ENCODE results near the gene PRDM16. TPM values are rescaled to one million over a fixed set of nuclear protein-coding genes. Genes with fewer than 3 reads are reported as not detected.

Gene PRDM16
- polyA plus RNA-seq, 1 of the 3 experiments (the other 2 are of a cell fraction), result not detected

GRCh38 chr1:3473381-3473844 lies 404.4 kb downstream of the PRDM16 start:
- H3K27me3 ChIP-seq (ENCODE audit: insufficient read depth), result no peaks in the 10 kb centered on the region
- no peaks in the 10 kb centered on the region for H4K20me1 ChIP-seq (ENCODE audit: insufficient read depth)
- no peak for TF ChIP-seq USF1 (IDR thresholded peaks at IDR 0.05; ENCODE audit: borderline replicate concordance, low read depth)
- TF ChIP-seq RCOR1 (IDR thresholded peaks at IDR 0.05; ENCODE audit: low read length), result no peak
- no peak for TF ChIP-seq EZH2phosphoT487 (IDR thresholded peaks at IDR 0.05; ENCODE audit: borderline replicate concordance, low read depth)
- TF ChIP-seq CHD2 (IDR thresholded peaks at IDR 0.05; ENCODE audit: low read length, partially characterized antibody), result no peak
- TF ChIP-seq FOSL2 (IDR thresholded peaks at IDR 0.05; ENCODE audit: borderline replicate concordance, low read depth), result no peak
- no peak for TF ChIP-seq RAD21 (IDR thresholded peaks at IDR 0.05; ENCODE audit: low read length)
- no peak for TF ChIP-seq IRF3 (IDR thresholded peaks at IDR 0.05; ENCODE audit: low read depth, low read length)
- TF ChIP-seq GATA2 (CRISPR knock-in tag; IDR thresholded peaks at IDR 0.05), result no peak
- no peak for TF ChIP-seq TAF1 (IDR thresholded peaks at IDR 0.05; ENCODE audit: borderline replicate concordance, low read depth, low read length)
- no peak for TF ChIP-seq TEAD4 (IDR thresholded peaks at IDR 0.05; ENCODE audit: borderline replicate concordance, insufficient read depth)
- no peak for TF ChIP-seq FOXM1 (IDR thresholded peaks at IDR 0.05; ENCODE audit: low read depth)
- no peaks in the 10 kb centered on the region for H3K9me2 ChIP-seq
- H2AFZ ChIP-seq (ENCODE audit: low read depth), result no peak overlapping the region
- no peak for DNase-seq
- H3K9me3 ChIP-seq, result no peaks in the 10 kb centered on the region
- no peak overlapping the region for H3K4me3 ChIP-seq (ENCODE audit: low read depth in 2 of 2, low read length in 1 of 2)
- H3K4me2 ChIP-seq, result no peak overlapping the region
- H3K4me1 ChIP-seq (ENCODE audit: control insufficient read depth in 1 of 2, insufficient read depth in 2 of 2, low read depth in 1 of 2, low read length in 1 of 2), result peaks cover 0 to 7% of the 10 kb centered on the region in 2 experiments; a peak in 2 of 4 replicates
- H3K79me2 ChIP-seq (ENCODE audit: insufficient read depth), result no peaks in the 10 kb centered on the region
- CTCF ChIA-PET, result interaction anchor here (1.0 to 4.1 kb wide), 4 partner anchors 10 to 146 kb away, joined by 3 to 99 read pairs (median 10); partner anchors contain the start of gene ARHGEF16
- no peak overlapping the region for H3K9ac ChIP-seq
- H3F3A ChIP-seq (replicated peaks; ENCODE audit: insufficient read depth), result no peaks in the 10 kb centered on the region
- no peaks in the 10 kb centered on the region for H3K36me3 ChIP-seq (replicated peaks in 1 of 2; ENCODE audit: control insufficient read depth in 1 of 2, insufficient read depth in 2 of 2, low read length in 1 of 2)
- WGBS (ENCODE audit: low lambda C conversion rate), result 40% methylated on average over 3 of the region's 20 CpGs
- POLR2A ChIA-PET, result no interaction called here
- H3K27ac ChIP-seq (ENCODE audit: low read depth in 2 of 2, low read length in 1 of 2), result no peak overlapping the region

GRCh38 chr1:3474016-3474415 lies 405.0 kb downstream of the PRDM16 start:
- Histone ChIP-seq H3K4me2 (no peak overlapping the region), H3K9ac (no peak overlapping the region), H3K79me2 (ENCODE audit: insufficient read depth) (no peaks in the 10 kb centered on the region), H3K36me3 (replicated peaks in 1 of 2; ENCODE audit: control insufficient read depth in 1 of 2, insufficient read depth in 2 of 2, low read length in 1 of 2) (no peaks in the 10 kb centered on the region), H3K27ac (ENCODE audit: low read depth in 2 of 2, low read length in 1 of 2) (no peak overlapping the region), H2AFZ (ENCODE audit: low read depth) (no peak overlapping the region), H3K4me3 (ENCODE audit: low read depth in 2 of 2, low read length in 1 of 2) (no peak overlapping the region), H3K9me2 (no peaks in the 10 kb centered on the region), H3K9me3 (no peaks in the 10 kb centered on the region), H3K4me1 (ENCODE audit: control insufficient read depth in 1 of 2, insufficient read depth in 2 of 2, low read depth in 1 of 2, low read length in 1 of 2) (peaks cover under 1 to 7% of the 10 kb centered on the region in 2 experiments; a peak in 2 of 4 replicates), H3K27me3 (ENCODE audit: insufficient read depth) (no peaks in the 10 kb centered on the region), H4K20me1 (ENCODE audit: insufficient read depth) (no peaks in the 10 kb centered on the region), H3F3A (replicated peaks; ENCODE audit: insufficient read depth) (no peaks in the 10 kb centered on the region)
- DNase-seq, result no peak
- no peak for TF ChIP-seq NRF1 (IDR thresholded peaks at IDR 0.05; ENCODE audit: low read depth, low read length)
- no peak for TF ChIP-seq TEAD4 (IDR thresholded peaks at IDR 0.05; ENCODE audit: borderline replicate concordance, insufficient read depth)
- TF ChIP-seq RFX5 (IDR thresholded peaks at IDR 0.05; ENCODE audit: low read length), result no peak
- TF ChIP-seq FOXJ3 (CRISPR knock-in tag; IDR thresholded peaks at IDR 0.05), result no peak
- TF ChIP-seq TAF1 (IDR thresholded peaks at IDR 0.05; ENCODE audit: borderline replicate concordance, low read depth, low read length), result no peak
- TF ChIP-seq RAD21 (IDR thresholded peaks at IDR 0.05; ENCODE audit: low read length), result no peak
- TF ChIP-seq RCOR1 (IDR thresholded peaks at IDR 0.05; ENCODE audit: low read length), result no peak
- TF ChIP-seq YY1 (IDR thresholded peaks at IDR 0.05; ENCODE audit: low read depth), result no peak
- no peak for TF ChIP-seq MEF2A (IDR thresholded peaks at IDR 0.05; ENCODE audit: borderline replicate concordance, low read depth)
- no peak for TF ChIP-seq ELF1 (IDR thresholded peaks at IDR 0.05)
- TF ChIP-seq POLR2AphosphoS5 (IDR thresholded peaks at IDR 0.05; ENCODE audit: low read depth, low read length), result no peak
- TF ChIP-seq JUND (IDR thresholded peaks at IDR 0.05), result no peak
- TF ChIP-seq FOSL2 (IDR thresholded peaks at IDR 0.05; ENCODE audit: borderline replicate concordance, low read depth), result no peak
- ChIA-PET CTCF (interaction anchor here (1.0 to 4.1 kb wide), 2 partner anchors 10 to 21 kb away, joined by 3 to 99 read pairs; partner anchors contain the start of gene ARHGEF16), POLR2A (no interaction called here)
- WGBS (ENCODE audit: low lambda C conversion rate), result 84% methylated on average over 4 of the region's 8 CpGs

All from SK-N-SH (cell line).